Pancreas (tissue), 10 donors: ENCODE measurements around the gene BEND3. TPM values are rescaled to one million over a fixed set of nuclear protein-coding genes. Genes with fewer than 3 reads are reported as not detected.
"Not testable (repeated sequence)": the region's sequence is repeated elsewhere in the genome, so short reads cannot be mapped to it uniquely, and the experiment has no call there.

ENCODE experiments used
- ATAC-seq, 4 donors: fragments of 200-7000 bp; cut with Tn5 transposase; one replicate each; pipeline versions ENCODE4 v1.8.0 to v1.9.1; 2020; ENCODE audit warnings: mild to moderate bottlenecking in 4 of 4, moderate library complexity in 4 of 4
- DNase-seq, 6 donors: peaks; one replicate each; pipeline ENCODE4 v3.0.0-alpha.2; 2020
- FAIRE-seq: peaks from 2 replicates; lab custom pipeline; 2012; peaks lifted over from hg19 to GRCh38; lab: Jason Lieb, UNC
- H3K27ac ChIP-seq, 4 donors: fragments of 200-600 bp; sonication (generic); 1 replicate in 3 of 4; 2 replicates in 1 of 4; pipeline versions ENCODE4 v1.5.0 to v1.8.0; 2020
- H3K27me3 ChIP-seq, 4 donors: fragments of 200-600 bp; one replicate each; pipeline ENCODE4 v1.8.0; 2021
- H3K36me3 ChIP-seq, 3 donors: fragments of 200-600 bp; sonication (generic) in 1 of 3; one replicate each; pipeline versions ENCODE4 v1.5.0 to v1.8.0; 2020 to 2021
- H3K4me1 ChIP-seq, 3 donors: fragments of 200-600 bp; one replicate each; pipeline ENCODE4 v1.8.0; 2021
- H3K4me3 ChIP-seq, 4 donors: fragments of 200-600 bp; sonication (generic) in 2 of 4; one replicate each; pipeline versions ENCODE4 v1.5.0 to v1.8.0; 2020 to 2021
- H3K9me3 ChIP-seq, 4 donors: fragments of 200-600 bp; one replicate each; pipeline ENCODE4 v1.8.0; 2021
- CTCF ChIP-seq, 4 donors: fragments of 200-600 bp; sonication (generic) in 3 of 4; IDR thresholded peaks; one replicate each; pipeline versions ENCODE4 v1.5.0 to v1.8.0; 2021; ENCODE audit warnings: antibody characterized with exemption in 4 of 4
- WGBS, 2 donors: extraction: QIAGEN DNeasy Blood & Tissue Kit; methylation state at CpG; one replicate each; pipeline ENCODE4 v1.1.7; 2013; 5-methylcytosine and 5-hydroxymethylcytosine counted together
- intact Hi-C, 3 donors: fragments of 100-400 bp; cut with DNase I; formaldehyde crosslinking; loops; one replicate each; pipeline versions ENCODE4 v1.11.1 to v1.14.2; 2022
- polyA plus RNA-seq, 2 donors: library from polyadenylated mRNA; stranded (reverse); fragments of 200-250 nt; gene quantifications; one replicate each; pipeline ENCODE4 v1.2.3, GENCODE V29; 2013
- total RNA-seq, 6 donors: library from RNA; stranded (reverse); fragmentation: NEBNext Ultra II Directional in 4 of 6; extraction: Animal tissue kit (Norgen Biotek cat#: 25700) in 4 of 6; gene quantifications; one replicate each; pipeline versions ENCODE4 v1.2.1 to v1.2.4, GENCODE V29; 2021 to 2023
- donor health status: healthy with polysubstance abuse.
- donor health status: DM: no; HTN: no; CAD: no; lungs with moderate emphysema.
- donor health status: DM: no; HTN: no; CAD: no.
- donor health status: control.
- donor health status: control.
- donor health status: Bipolar disorder and iron deficiency.
- donor health status: DM: yes; HTN: yes; CAD: no.
- donor health status: DM: no; HTN: no; CAD: no.
- donor health status: DM: no; HTN: no; CAD: no.
- donor health status: DM: yes; HTN: yes; CAD: no.

Gene BEND3
- total and polyA plus RNA-seq, 8 donors = 0.77 to 3.4 (median 1.9) TPM

GRCh38 chr6:107098436-107099307 lies 16.6 kb downstream of the BEND3 start:
- H3K9me3 ChIP-seq = no peaks in the 10 kb centered on the region
- H3K27me3 ChIP-seq = no peaks in the 10 kb centered on the region
- H3K4me1 ChIP-seq = no peaks in the 10 kb centered on the region
- intact Hi-C loops = no loop called here
- WGBS, 2 donors = 89 to 94% methylated on average over 14 of the region's 14 CpGs
- no peak overlapping the region for H3K4me3 ChIP-seq
- DNase-seq (peak in 1 of 6 donors; percentile 13), FAIRE-seq (no peak), ATAC-seq (no peak)
- no peak overlapping the region for H3K27ac ChIP-seq
- no peak for TF ChIP-seq CTCF (IDR thresholded peaks at IDR 0.05)
- no peaks in the 10 kb centered on the region for H3K36me3 ChIP-seq

- H3K4me1 ChIP-seq, ATAC-seq, H3K27ac ChIP-seq, intact Hi-C loops, H3K9me3 ChIP-seq, DNase-seq, FAIRE-seq, H3K4me3 ChIP-seq, H3K36me3 ChIP-seq, H3K27me3 ChIP-seq: not testable (repeated sequence)
- 94 to 97% methylated on average over 7 of the region's 7 CpGs for WGBS, 2 donors
These were observed 30.9 kb downstream of the BEND3 start for GRCh38 chr6:107084459-107084858.

GRCh38 chr6:107083921-107084320 lies 31.4 kb downstream of the BEND3 start:
- no peak overlapping the region for H3K27ac ChIP-seq
- no peaks in the 10 kb centered on the region for H3K9me3 ChIP-seq
- no peaks in the 10 kb centered on the region for H3K27me3 ChIP-seq
- no peak for ATAC-seq
- 92 to 96% methylated on average over 6 of the region's 6 CpGs for WGBS, 2 donors
- DNase-seq = no peak
- H3K36me3 ChIP-seq = no peaks in the 10 kb centered on the region
- intact Hi-C loops = no loop called here
- H3K4me3 ChIP-seq = no peak overlapping the region
- no peak for FAIRE-seq
- TF ChIP-seq CTCF (IDR thresholded peaks at IDR 0.05) = no peak
- no peaks in the 10 kb centered on the region for H3K4me1 ChIP-seq

- Histone ChIP-seq H3K27ac (no peak overlapping the region), H3K27me3 (no peaks in the 10 kb centered on the region), H3K36me3 (no peaks in the 10 kb centered on the region), H3K4me3 (no peak overlapping the region), H3K9me3 (no peaks in the 10 kb centered on the region), H3K4me1 (no peaks in the 10 kb centered on the region)
- no peak for TF ChIP-seq CTCF (IDR thresholded peaks at IDR 0.05)
- ATAC-seq (no peak), FAIRE-seq (no peak), DNase-seq (no peak)
- intact Hi-C loops = no loop called here
- 79 to 91% methylated on average over 10 of the region's 10 CpGs for WGBS, 2 donors
These were observed 32.1 kb downstream of the BEND3 start for GRCh38 chr6:107083047-107083768.

GRCh38 chr6:107082045-107082444 lies 33.3 kb downstream of the BEND3 start:
- no peaks in the 10 kb centered on the region for H3K9me3 ChIP-seq
- 67 to 69% methylated on average over 4 of the region's 4 CpGs for WGBS, 2 donors
- no peak for FAIRE-seq
- no peak overlapping the region for H3K4me3 ChIP-seq
- no peak overlapping the region for H3K27ac ChIP-seq
- no peak for DNase-seq
- intact Hi-C loops = no loop called here
- no peak for TF ChIP-seq CTCF (IDR thresholded peaks at IDR 0.05)
- no peaks in the 10 kb centered on the region for H3K36me3 ChIP-seq
- no peak for ATAC-seq
- H3K27me3 ChIP-seq = no peaks in the 10 kb centered on the region
- H3K4me1 ChIP-seq = no peaks in the 10 kb centered on the region
